ENCODE results near the gene CDX1. TPM values are rescaled to one million over a fixed set of nuclear protein-coding genes. Genes with fewer than 3 reads are reported as not detected.

The CDX1 gene
- total RNA-seq, 1 donor from 2014 or later, result 1.0 TPM

GRCh38 chr5:150223474-150223873 lies 56.9 kb downstream of the CDX1 start:
- no peak for DNase-seq (ENCODE audit: extremely low spot score, unreplicated experiment)
- H3K4me3 Mint-ChIP-seq (ENCODE audit: unreplicated experiment), result no peak overlapping the region
- no peak overlapping the region for H3K27ac Mint-ChIP-seq (ENCODE audit: unreplicated experiment)
- no peak for TF ChIP-seq CTCF (IDR thresholded peaks at IDR 0.05)
- no peaks in the 10 kb centered on the region for H3K9me3 Mint-ChIP-seq (ENCODE audit: unreplicated experiment)
- no peaks in the 10 kb centered on the region for H3K27me3 Mint-ChIP-seq (ENCODE audit: unreplicated experiment)
- H3K4me1 Mint-ChIP-seq (ENCODE audit: unreplicated experiment), result peaks cover 8% of the 10 kb centered on the region
- H3K36me3 Mint-ChIP-seq (ENCODE audit: unreplicated experiment), result no peaks in the 10 kb centered on the region

- TF ChIP-seq CTCF (IDR thresholded peaks at IDR 0.05), result no peak
- H3K36me3 Mint-ChIP-seq (ENCODE audit: unreplicated experiment), result no peaks in the 10 kb centered on the region
- no peaks in the 10 kb centered on the region for H3K27me3 Mint-ChIP-seq (ENCODE audit: unreplicated experiment)
- H3K27ac Mint-ChIP-seq (ENCODE audit: unreplicated experiment), result no peak overlapping the region
- H3K9me3 Mint-ChIP-seq (ENCODE audit: unreplicated experiment), result no peaks in the 10 kb centered on the region
- peaks cover 8% of the 10 kb centered on the region for H3K4me1 Mint-ChIP-seq (ENCODE audit: unreplicated experiment)
- no peak overlapping the region for H3K4me3 Mint-ChIP-seq (ENCODE audit: unreplicated experiment)
- DNase-seq (ENCODE audit: extremely low spot score, unreplicated experiment), result no peak
Measured at GRCh38 chr5:150224483-150225027, 58.0 kb downstream of the CDX1 start.

- H3K27ac Mint-ChIP-seq (ENCODE audit: unreplicated experiment), result no peak overlapping the region
- no peak overlapping the region for H3K4me3 Mint-ChIP-seq (ENCODE audit: unreplicated experiment)
- H3K27me3 Mint-ChIP-seq (ENCODE audit: unreplicated experiment), result no peaks in the 10 kb centered on the region
- no peak for DNase-seq (ENCODE audit: extremely low spot score, unreplicated experiment)
- no peak for TF ChIP-seq CTCF (IDR thresholded peaks at IDR 0.05)
- H3K9me3 Mint-ChIP-seq (ENCODE audit: unreplicated experiment), result no peaks in the 10 kb centered on the region
- H3K4me1 Mint-ChIP-seq (ENCODE audit: unreplicated experiment), result peaks cover 8% of the 10 kb centered on the region
- H3K36me3 Mint-ChIP-seq (ENCODE audit: unreplicated experiment), result no peaks in the 10 kb centered on the region
Measured at GRCh38 chr5:150227036-150227435, 60.5 kb downstream of the CDX1 start.

GRCh38 chr5:150227606-150228273 lies 61.2 kb downstream of the CDX1 start:
- H3K4me1 Mint-ChIP-seq (ENCODE audit: unreplicated experiment), result peaks cover 8% of the 10 kb centered on the region
- no peak for TF ChIP-seq CTCF (IDR thresholded peaks at IDR 0.05)
- no peaks in the 10 kb centered on the region for H3K27me3 Mint-ChIP-seq (ENCODE audit: unreplicated experiment)
- H3K36me3 Mint-ChIP-seq (ENCODE audit: unreplicated experiment), result no peaks in the 10 kb centered on the region
- DNase-seq (ENCODE audit: extremely low spot score, unreplicated experiment), result no peak
- no peaks in the 10 kb centered on the region for H3K9me3 Mint-ChIP-seq (ENCODE audit: unreplicated experiment)
- no peak overlapping the region for H3K4me3 Mint-ChIP-seq (ENCODE audit: unreplicated experiment)
- no peak overlapping the region for H3K27ac Mint-ChIP-seq (ENCODE audit: unreplicated experiment)

- no peak overlapping the region for H3K27ac Mint-ChIP-seq (ENCODE audit: unreplicated experiment)
- H3K9me3 Mint-ChIP-seq (ENCODE audit: unreplicated experiment), result no peaks in the 10 kb centered on the region
- no peaks in the 10 kb centered on the region for H3K27me3 Mint-ChIP-seq (ENCODE audit: unreplicated experiment)
- H3K36me3 Mint-ChIP-seq (ENCODE audit: unreplicated experiment), result no peaks in the 10 kb centered on the region
- peaks cover 8% of the 10 kb centered on the region for H3K4me1 Mint-ChIP-seq (ENCODE audit: unreplicated experiment)
- no peak for DNase-seq (ENCODE audit: extremely low spot score, unreplicated experiment)
- TF ChIP-seq CTCF (IDR thresholded peaks at IDR 0.05), result no peak
- H3K4me3 Mint-ChIP-seq (ENCODE audit: unreplicated experiment), result no peak overlapping the region
Measured at GRCh38 chr5:150229571-150229970, 63.0 kb downstream of the CDX1 start.

Data from osteocyte (in vitro differentiated cells).